GM12874 (cell line): ENCODE results near the gene TAS2R41.

Experiments used
- CTCF ChIP-seq: IDR thresholded peaks from 2 replicates; pipeline ENCODE4 v1.5.1; 2011; ENCODE audit warnings: low read depth, mild to moderate bottlenecking, control low read depth, low read length, moderate library complexity; ENCODE audit not compliant: insufficient read depth

TAS2R41 gene

DNA sequence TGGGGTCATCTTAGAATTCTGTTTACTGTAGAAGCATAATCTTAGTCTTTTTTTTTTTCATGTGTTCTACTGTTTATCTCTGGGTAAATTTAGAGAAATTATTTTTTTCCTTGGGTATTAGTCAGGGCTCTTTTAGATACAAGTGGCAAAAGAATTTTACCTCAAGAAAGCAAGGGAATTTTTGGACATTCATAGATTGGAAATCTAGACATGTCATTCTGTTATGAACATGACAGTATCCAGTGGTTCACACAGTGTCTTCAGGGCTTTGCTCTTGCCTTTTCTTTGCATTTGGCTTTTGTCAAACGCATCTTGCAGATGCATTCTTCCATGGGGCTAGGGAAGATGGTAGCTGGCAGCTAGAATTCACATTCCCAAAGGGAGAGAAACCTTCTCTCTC lies 13.7 kb upstream of the TAS2R41 start:
- no peak for TF ChIP-seq CTCF

DNA sequence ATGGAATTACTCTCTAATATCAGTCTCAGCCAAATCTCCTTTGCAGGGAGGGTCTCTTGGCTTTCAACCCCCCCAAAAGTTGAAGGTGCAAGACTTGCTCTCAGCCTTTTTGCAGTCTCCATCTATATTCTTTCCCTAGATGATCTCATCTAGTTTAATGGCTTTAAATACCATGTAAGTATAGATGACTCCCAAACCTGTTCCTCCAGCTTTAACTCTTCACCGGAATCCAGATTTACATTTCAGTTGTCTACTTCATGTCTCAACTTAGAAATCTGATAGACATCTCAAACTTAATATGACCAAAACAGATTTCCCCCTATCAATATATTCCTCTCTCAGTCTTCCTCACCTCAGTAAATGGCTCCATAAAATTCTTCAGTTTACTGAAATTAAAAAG lies 9.9 kb upstream of the TAS2R41 start:
- TF ChIP-seq CTCF, result no peak

- no peak for TF ChIP-seq CTCF
These were observed 1.5 kb downstream of the TAS2R41 start for GRCh38 chr7:143479055-143479766.

DNA sequence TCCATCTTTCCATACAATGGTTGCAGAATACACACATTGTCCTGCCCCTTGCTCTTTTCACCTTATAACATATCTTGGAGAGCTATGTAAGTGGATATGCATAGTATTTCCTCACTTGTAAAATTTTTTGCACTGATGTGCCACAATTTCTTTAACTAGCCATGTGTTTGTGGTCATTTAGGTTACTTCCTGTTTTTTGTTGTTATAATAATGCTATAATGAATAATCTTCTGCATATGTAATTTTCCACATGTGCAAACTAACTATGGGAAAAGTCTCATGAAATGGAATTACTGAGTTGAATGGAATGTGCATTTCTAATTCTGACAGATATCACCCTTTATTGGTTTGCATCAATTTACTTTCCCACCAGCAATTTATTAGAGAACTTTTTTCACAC lies 2.8 kb downstream of the TAS2R41 start:
- no peak for TF ChIP-seq CTCF

DNA sequence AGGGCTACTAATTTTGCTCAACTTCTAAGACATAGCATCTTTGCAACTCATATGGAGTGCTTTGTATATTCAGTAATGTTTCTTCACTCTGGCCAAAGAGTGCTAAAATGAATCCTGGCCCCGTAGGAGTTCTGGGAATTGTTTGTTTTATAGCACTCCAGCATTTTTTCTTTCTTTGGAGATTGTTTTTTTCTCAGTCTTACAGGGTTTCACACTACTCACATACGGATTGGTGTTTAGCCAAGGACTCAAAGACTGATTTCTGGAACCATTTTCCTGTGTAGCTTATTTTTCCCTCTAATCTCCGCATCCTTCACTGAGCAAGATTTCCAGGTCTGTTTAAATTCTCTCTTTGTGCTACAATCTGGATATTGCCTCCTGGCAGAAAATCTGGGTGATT lies 6.4 kb downstream of the TAS2R41 start:
- no peak for TF ChIP-seq CTCF

DNA sequence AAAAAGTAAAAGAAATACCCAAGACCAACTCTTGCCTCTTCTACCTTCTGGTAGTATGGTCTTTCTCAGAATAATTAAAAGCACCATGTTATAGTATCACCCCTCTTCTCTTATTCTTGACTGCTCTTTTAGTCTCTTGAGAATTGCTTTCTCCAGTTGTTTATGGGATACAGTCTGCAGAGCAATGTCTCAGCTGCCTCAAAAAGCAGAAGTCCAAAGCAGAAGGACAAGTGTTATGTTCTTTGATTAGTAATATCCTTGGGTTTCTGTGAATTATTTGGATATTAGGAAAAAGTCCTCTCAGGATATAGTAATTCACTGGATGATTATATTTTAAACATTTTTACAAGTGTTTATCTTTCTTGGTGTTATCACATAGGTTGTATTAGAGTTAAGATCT lies 7.4 kb downstream of the TAS2R41 start:
- TF ChIP-seq CTCF, result no peak

GRCh38 chr7:143485500-143485899 lies 7.8 kb downstream of the TAS2R41 start:
- no peak for TF ChIP-seq CTCF
